Astrocyte (in vitro differentiated cells and primary cell): ENCODE results near the gene DYRK3.

Source experiments
- EZH2 ChIP-seq: IDR thresholded peaks from 2 replicates; pipeline ENCODE4 v1.6.1; 2012; ENCODE audit warnings: mild to moderate bottlenecking, low read length, inconsistent platforms; ENCODE audit not compliant: insufficient read depth
- TF ChIP-seq, protein P1 (sequence below): IDR thresholded peaks from 2 replicates; pipeline ENCODE4 v1.5.1; 2011; ENCODE audit warnings: low read depth, mild to moderate bottlenecking, inconsistent platforms, low read length, moderate library complexity; ENCODE audit not compliant: insufficient read depth

DNA sequence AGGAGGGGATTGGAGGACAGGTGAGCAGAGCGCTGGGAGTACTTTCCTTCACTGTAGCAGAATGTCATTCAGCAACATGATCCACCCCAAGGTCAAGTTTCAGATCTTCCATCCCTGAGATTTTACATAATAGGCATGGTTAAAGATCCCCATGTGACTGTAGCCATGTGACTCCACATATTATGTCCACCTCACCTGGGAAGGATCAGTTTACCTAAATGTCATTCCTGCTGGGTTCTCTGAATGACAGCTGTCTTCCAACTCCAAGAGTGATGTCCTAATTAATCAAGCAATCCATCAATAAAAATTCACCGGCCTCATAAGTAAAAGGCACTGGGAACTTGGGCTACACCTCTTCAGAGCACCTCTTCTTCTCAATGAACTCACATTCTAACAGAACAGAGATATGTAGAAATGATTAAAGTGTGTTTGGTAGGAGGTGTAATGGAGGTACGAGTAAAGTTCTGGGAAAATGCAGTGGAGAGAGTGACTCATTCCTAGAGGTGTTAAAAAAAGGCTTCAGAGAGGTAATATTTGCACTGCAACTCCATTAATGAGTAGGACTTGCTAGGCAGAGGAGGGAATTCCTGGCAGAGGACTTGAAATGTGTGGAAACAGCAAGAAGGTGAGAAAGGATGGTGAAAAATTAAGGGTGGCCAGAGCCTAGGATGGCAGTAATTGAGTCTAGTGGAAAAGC lies 27.2 kb downstream of the DYRK3 start:
- TF ChIP-seq, protein P1, sequence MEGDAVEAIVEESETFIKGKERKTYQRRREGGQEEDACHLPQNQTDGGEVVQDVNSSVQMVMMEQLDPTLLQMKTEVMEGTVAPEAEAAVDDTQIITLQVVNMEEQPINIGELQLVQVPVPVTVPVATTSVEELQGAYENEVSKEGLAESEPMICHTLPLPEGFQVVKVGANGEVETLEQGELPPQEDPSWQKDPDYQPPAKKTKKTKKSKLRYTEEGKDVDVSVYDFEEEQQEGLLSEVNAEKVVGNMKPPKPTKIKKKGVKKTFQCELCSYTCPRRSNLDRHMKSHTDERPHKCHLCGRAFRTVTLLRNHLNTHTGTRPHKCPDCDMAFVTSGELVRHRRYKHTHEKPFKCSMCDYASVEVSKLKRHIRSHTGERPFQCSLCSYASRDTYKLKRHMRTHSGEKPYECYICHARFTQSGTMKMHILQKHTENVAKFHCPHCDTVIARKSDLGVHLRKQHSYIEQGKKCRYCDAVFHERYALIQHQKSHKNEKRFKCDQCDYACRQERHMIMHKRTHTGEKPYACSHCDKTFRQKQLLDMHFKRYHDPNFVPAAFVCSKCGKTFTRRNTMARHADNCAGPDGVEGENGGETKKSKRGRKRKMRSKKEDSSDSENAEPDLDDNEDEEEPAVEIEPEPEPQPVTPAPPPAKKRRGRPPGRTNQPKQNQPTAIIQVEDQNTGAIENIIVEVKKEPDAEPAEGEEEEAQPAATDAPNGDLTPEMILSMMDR: no peak
- TF ChIP-seq EZH2: no peak
